Pancreas (tissue), 10 donors: Measurements from ENCODE around the gene SPATS2L. TPM values are rescaled to one million over a fixed set of nuclear protein-coding genes. Genes with fewer than 3 reads are reported as not detected.

Experiments used
- ATAC-seq, 4 donors: fragments of 200-7000 bp; cut with Tn5 transposase; one replicate each; pipeline versions ENCODE4 v1.8.0 to v1.9.1; 2020; ENCODE audit warnings: mild to moderate bottlenecking in 4 of 4, moderate library complexity in 4 of 4
- DNase-seq, 6 donors: peaks; one replicate each; pipeline ENCODE4 v3.0.0-alpha.2; 2020
- FAIRE-seq: peaks from 2 replicates; lab custom pipeline; 2012; peaks lifted over from hg19 to GRCh38; lab: Jason Lieb, UNC
- H3K27ac ChIP-seq, 4 donors: fragments of 200-600 bp; sonication (generic); 1 replicate in 3 of 4; 2 replicates in 1 of 4; pipeline versions ENCODE4 v1.5.0 to v1.8.0; 2020
- H3K27me3 ChIP-seq, 4 donors: fragments of 200-600 bp; one replicate each; pipeline ENCODE4 v1.8.0; 2021
- H3K36me3 ChIP-seq, 3 donors: fragments of 200-600 bp; sonication (generic) in 1 of 3; one replicate each; pipeline versions ENCODE4 v1.5.0 to v1.8.0; 2020 to 2021
- H3K4me1 ChIP-seq, 3 donors: fragments of 200-600 bp; one replicate each; pipeline ENCODE4 v1.8.0; 2021
- H3K4me3 ChIP-seq, 4 donors: fragments of 200-600 bp; sonication (generic) in 2 of 4; one replicate each; pipeline versions ENCODE4 v1.5.0 to v1.8.0; 2020 to 2021
- H3K9me3 ChIP-seq, 4 donors: fragments of 200-600 bp; one replicate each; pipeline ENCODE4 v1.8.0; 2021
- WGBS, 2 donors: extraction: QIAGEN DNeasy Blood & Tissue Kit; methylation state at CpG; one replicate each; pipeline ENCODE4 v1.1.7; 2013; 5-methylcytosine and 5-hydroxymethylcytosine counted together
- intact Hi-C, 3 donors: fragments of 100-400 bp; cut with DNase I; formaldehyde crosslinking; loops; one replicate each; pipeline versions ENCODE4 v1.11.1 to v1.14.2; 2022
- polyA plus RNA-seq, 2 donors: library from polyadenylated mRNA; stranded (reverse); fragments of 200-250 nt; gene quantifications; one replicate each; pipeline ENCODE4 v1.2.3, GENCODE V29; 2013
- total RNA-seq, 6 donors: library from RNA; stranded (reverse); fragmentation: NEBNext Ultra II Directional in 4 of 6; extraction: Animal tissue kit (Norgen Biotek cat#: 25700) in 4 of 6; gene quantifications; one replicate each; pipeline versions ENCODE4 v1.2.1 to v1.2.4, GENCODE V29; 2021 to 2023
- TF ChIP-seq, protein P1 (sequence below), 4 donors: fragments of 200-600 bp; sonication (generic) in 3 of 4; IDR thresholded peaks; one replicate each; pipeline versions ENCODE4 v1.5.0 to v1.8.0; 2021; ENCODE audit warnings: antibody characterized with exemption in 4 of 4
- donor health status: healthy with polysubstance abuse.
- donor health status: DM: no; HTN: no; CAD: no; lungs with moderate emphysema.
- donor health status: DM: no; HTN: no; CAD: no.
- donor health status: control.
- donor health status: control.
- donor health status: Bipolar disorder and iron deficiency.
- donor health status: DM: yes; HTN: yes; CAD: no.
- donor health status: DM: no; HTN: no; CAD: no.
- donor health status: DM: no; HTN: no; CAD: no.
- donor health status: DM: yes; HTN: yes; CAD: no.

SPATS2L gene
- total and polyA plus RNA-seq, 8 donors, result 28.8 to 87.0 (median 40.8) TPM

DNA sequence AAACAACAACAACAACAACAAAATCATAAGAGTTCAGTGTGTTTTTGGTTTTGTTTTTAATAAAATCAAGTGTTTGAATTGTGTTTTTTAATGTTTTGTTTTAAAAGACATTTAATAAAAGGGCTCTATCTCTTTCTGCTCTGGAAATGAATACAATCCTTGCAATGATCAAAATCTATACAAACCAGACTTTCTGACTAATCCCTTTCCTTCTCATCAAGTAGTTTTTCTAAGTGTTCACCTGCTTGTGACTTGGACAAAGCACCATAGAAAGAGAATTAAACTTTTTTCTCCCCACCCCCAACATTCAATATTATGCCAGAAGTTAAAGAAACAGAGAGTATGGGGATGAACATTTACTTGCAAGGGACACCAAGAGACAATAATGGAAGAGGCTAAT is 142.0 kb downstream of the SPATS2L start:
- Histone ChIP-seq H3K4me1 (no peaks in the 10 kb centered on the region), H3K27me3 (no peaks in the 10 kb centered on the region), H3K27ac (no peak overlapping the region), H3K4me3 (no peak overlapping the region), H3K9me3 (no peaks in the 10 kb centered on the region), H3K36me3 (peaks cover 0 to 7% (median 0%) of the 10 kb centered on the region in 3 donors)
- intact Hi-C loops, result no loop called here
- TF ChIP-seq, protein P1, sequence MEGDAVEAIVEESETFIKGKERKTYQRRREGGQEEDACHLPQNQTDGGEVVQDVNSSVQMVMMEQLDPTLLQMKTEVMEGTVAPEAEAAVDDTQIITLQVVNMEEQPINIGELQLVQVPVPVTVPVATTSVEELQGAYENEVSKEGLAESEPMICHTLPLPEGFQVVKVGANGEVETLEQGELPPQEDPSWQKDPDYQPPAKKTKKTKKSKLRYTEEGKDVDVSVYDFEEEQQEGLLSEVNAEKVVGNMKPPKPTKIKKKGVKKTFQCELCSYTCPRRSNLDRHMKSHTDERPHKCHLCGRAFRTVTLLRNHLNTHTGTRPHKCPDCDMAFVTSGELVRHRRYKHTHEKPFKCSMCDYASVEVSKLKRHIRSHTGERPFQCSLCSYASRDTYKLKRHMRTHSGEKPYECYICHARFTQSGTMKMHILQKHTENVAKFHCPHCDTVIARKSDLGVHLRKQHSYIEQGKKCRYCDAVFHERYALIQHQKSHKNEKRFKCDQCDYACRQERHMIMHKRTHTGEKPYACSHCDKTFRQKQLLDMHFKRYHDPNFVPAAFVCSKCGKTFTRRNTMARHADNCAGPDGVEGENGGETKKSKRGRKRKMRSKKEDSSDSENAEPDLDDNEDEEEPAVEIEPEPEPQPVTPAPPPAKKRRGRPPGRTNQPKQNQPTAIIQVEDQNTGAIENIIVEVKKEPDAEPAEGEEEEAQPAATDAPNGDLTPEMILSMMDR (IDR thresholded peaks at IDR 0.05), result no peak
- no peak for ATAC-seq
- FAIRE-seq, result no peak
- no peak for DNase-seq

GRCh38 chr2:200449149-200449548 is 142.7 kb downstream of the SPATS2L start:
- Histone ChIP-seq H3K36me3 (peaks cover 0 to 7% (median 0%) of the 10 kb centered on the region in 3 donors), H3K27me3 (no peaks in the 10 kb centered on the region), H3K4me1 (no peaks in the 10 kb centered on the region), H3K4me3 (no peak overlapping the region), H3K27ac (no peak overlapping the region), H3K9me3 (no peaks in the 10 kb centered on the region)
- 84 to 90% methylated on average over 4 of the region's 4 CpGs for WGBS, 2 donors
- DNase-seq, result no peak
- intact Hi-C loops, result no loop called here
- FAIRE-seq, result no peak
- no peak for ATAC-seq
- TF ChIP-seq, protein P1 (IDR thresholded peaks at IDR 0.05), result no peak

DNA sequence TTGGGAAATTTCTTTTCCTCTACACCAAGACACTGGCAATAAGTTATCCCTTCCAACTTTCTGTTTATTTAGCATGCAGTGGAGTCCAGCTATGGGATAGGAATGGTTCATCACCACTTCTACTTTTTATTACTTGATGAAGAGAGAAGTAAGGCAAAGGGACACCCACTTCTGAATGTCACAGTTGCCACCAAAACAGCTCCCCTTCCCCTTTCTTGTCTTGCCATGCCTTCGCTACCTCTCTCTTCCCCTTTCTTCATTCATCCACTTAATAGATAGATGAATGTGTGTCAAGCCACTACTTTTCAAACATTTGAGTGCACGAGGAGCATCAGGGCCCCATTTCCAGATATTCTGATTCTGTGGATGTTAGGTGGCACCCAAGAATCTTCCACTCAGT is 143.8 kb downstream of the SPATS2L start:
- TF ChIP-seq, protein P1 (IDR thresholded peaks at IDR 0.05), result no peak
- FAIRE-seq (no peak), DNase-seq (no peak), ATAC-seq (no peak)
- Histone ChIP-seq H3K27me3 (no peaks in the 10 kb centered on the region), H3K4me3 (no peak overlapping the region), H3K36me3 (peaks cover 0 to 7% (median 0%) of the 10 kb centered on the region in 3 donors), H3K4me1 (no peaks in the 10 kb centered on the region), H3K27ac (no peak overlapping the region), H3K9me3 (no peaks in the 10 kb centered on the region)
- intact Hi-C loops, result no loop called here
- WGBS, 2 donors, result 85 to 97% methylated on average over 2 of the region's 2 CpGs

DNA sequence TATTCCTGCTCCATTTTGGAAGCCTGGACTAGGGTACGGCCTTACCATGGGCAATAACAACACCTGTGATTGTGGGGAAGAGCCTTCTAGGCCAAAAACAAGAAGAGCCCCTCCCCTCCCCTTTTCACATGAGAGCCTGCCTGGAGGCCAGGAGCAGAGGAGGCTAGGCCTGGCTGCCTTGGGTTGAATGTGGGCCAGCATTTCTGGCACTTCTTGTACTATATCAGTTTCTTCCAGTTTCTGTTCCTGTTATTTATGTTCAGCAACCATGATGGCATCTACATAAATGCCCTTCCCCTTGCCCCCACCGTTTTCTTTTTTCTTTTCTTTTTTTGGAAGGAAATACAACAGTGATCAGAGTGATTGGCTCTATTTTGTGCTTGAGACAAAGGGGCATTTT is 145.0 kb downstream of the SPATS2L start:
- intact Hi-C loops, result no loop called here
- WGBS, 2 donors, result 80 to 85% methylated on average over 2 of the region's 2 CpGs
- Histone ChIP-seq H3K36me3 (peaks cover 0 to 7% (median 0%) of the 10 kb centered on the region in 3 donors), H3K4me3 (no peak overlapping the region), H3K9me3 (no peaks in the 10 kb centered on the region), H3K27me3 (no peaks in the 10 kb centered on the region), H3K27ac (no peak overlapping the region), H3K4me1 (no peaks in the 10 kb centered on the region)
- DNase-seq, result no peak
- no peak for ATAC-seq
- TF ChIP-seq, protein P1 (IDR thresholded peaks at IDR 0.05), result no peak
- FAIRE-seq, result no peak

DNA sequence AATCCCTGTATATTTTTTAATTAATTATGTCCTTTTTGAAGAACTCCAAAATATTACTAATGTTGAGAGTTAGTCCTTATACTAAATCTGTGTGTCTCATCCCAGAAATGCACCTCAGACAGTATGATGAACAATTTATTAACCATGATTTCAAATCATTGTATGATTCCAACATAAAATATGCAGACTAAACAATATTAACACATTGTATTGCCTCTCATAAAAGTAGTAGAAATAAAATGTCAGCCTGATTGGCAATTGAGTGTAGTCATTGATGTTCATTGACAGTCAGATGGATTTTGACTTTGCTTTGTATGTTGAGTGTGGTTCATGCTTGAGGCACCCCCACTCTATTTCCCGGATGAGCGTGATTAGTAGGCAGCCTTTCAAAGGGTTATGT is 145.9 kb downstream of the SPATS2L start:
- TF ChIP-seq, protein P1 (IDR thresholded peaks at IDR 0.05), result no peak
- H3K27me3 ChIP-seq, result no peaks in the 10 kb centered on the region
- H3K4me3 ChIP-seq, result no peak overlapping the region
- no peaks in the 10 kb centered on the region for H3K4me1 ChIP-seq
- no peak overlapping the region for H3K27ac ChIP-seq
- DNase-seq (no peak), ATAC-seq (no peak), FAIRE-seq (no peak)
- 98 to 100% methylated on average over 2 of the region's 2 CpGs for WGBS, 2 donors
- peaks cover 0 to 7% (median 0%) of the 10 kb centered on the region in 3 donors for H3K36me3 ChIP-seq
- intact Hi-C loops, result no loop called here
- H3K9me3 ChIP-seq, result no peaks in the 10 kb centered on the region
